DOHH2 (cell line): ENCODE results near the gene TFB2M.

ENCODE experiments used
- CTCF ChIP-seq: fragments of 200-600 bp; sonication (generic); IDR thresholded peaks from one replicate; pipeline ENCODE4 v1.5.1; 2014; ENCODE audit warnings: antibody characterized with exemption, mild to moderate bottlenecking, low read depth, low read length; ENCODE audit not compliant: poor library complexity, severe bottlenecking
- EZH2phosphoT487 ChIP-seq: fragments of 200-600 bp; sonication (generic); IDR thresholded peaks from 2 replicates; pipeline ENCODE4 v1.6.1; 2017; ENCODE audit warnings: borderline replicate concordance, mild to moderate bottlenecking, antibody characterized with exemption, low read length, moderate library complexity, mixed read lengths

DNA sequence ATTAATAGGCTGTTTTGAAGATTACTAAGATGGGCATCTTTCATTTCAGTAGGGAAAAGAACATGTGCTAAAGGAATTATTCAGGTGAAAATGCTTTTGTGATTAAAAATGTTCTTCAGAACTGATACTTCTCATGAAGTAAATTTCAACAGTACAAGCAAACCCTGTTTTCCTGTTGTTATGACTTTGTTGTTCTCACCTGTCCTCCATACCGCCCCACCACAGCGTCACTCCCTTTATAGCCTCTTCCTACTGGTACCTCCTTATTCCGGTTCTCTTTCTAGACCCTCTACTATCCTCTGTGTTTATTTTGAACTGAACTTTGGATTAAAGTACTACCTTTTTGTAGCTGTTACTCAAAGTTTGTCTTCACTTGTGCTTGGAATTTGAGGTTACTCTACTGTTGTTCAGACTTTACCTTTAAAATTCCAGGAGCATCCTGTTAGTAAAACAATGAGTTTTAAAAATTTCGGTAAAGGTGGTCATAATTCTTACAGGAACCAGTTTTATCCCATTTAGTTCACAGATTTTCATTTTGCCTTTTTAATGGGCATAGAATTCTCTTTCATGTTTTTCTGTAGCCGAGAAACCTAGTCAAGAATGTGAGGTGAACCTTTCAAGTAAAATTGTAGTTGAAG lies 11.1 kb upstream of the TFB2M start:
- TF ChIP-seq CTCF, result no peak
- TF ChIP-seq EZH2phosphoT487, result no peak
